IgD-negative memory B cell (primary cell): ENCODE measurements around the gene SHROOM2. TPM values are rescaled to one million over a fixed set of nuclear protein-coding genes. Genes with fewer than 3 reads are reported as not detected.

ENCODE experiments used
- H3K27ac Mint-ChIP-seq, 3 donors: one replicate each; pipeline ENCODE4 v1.8.0; 2020 to 2022; ENCODE audit warnings: mild to moderate bottlenecking in 3 of 3, mixed read lengths in 3 of 3, moderate library complexity in 1 of 3
- H3K27me3 Mint-ChIP-seq: one replicate; pipeline ENCODE4 v1.8.0; 2021; ENCODE audit warnings: mixed read lengths
- H3K36me3 Mint-ChIP-seq: one replicate; pipeline ENCODE4 v1.8.0; 2020; ENCODE audit warnings: mild to moderate bottlenecking, mixed read lengths
- H3K4me1 Mint-ChIP-seq, 3 donors: one replicate each; pipeline ENCODE4 v1.8.0; 2020 to 2022; ENCODE audit warnings: mixed read lengths in 3 of 3, mild to moderate bottlenecking in 1 of 3
- H3K4me3 Mint-ChIP-seq, 4 donors: one replicate each; pipeline ENCODE4 v1.8.0; 2020 to 2022; ENCODE audit warnings: mild to moderate bottlenecking in 4 of 4, mixed read lengths in 4 of 4, moderate library complexity in 3 of 4
- H3K9me3 Mint-ChIP-seq, 3 donors: one replicate each; pipeline ENCODE4 v1.8.0; 2020 to 2021; ENCODE audit warnings: mixed read lengths in 3 of 3, mild to moderate bottlenecking in 1 of 3
- polyA plus RNA-seq: library from polyadenylated mRNA; unstranded; fragments of 300-500 nt; fragmentation: Illumina TruSeq; gene quantifications from one replicate; pipeline ENCODE4 v1.2.3, GENCODE V29; 2021

The SHROOM2 gene
- not detected for polyA plus RNA-seq

- peaks cover 2% of the 10 kb centered on the region for H3K36me3 Mint-ChIP-seq
- peaks cover 35% of the 10 kb centered on the region for H3K27me3 Mint-ChIP-seq
- H3K27ac Mint-ChIP-seq, result no peak within 1 kb of the TSS
- H3K9me3 Mint-ChIP-seq, result peaks cover 0 to 2% (median 0%) of the 10 kb centered on the region in 3 donors
- H3K4me1 Mint-ChIP-seq, result peaks cover 0 to 2% (median 0%) of the 10 kb centered on the region in 3 donors
- H3K4me3 Mint-ChIP-seq, result peak within 1 kb of the TSS; percentile 30 to 86 (median 34)
These were observed at the start of gene SHROOM2 for GRCh38 chrX:9785944-9786797. SHROOM2 (plus strand) TSS chrX:9786429; CDS start chrX:9786546, 117 bp downstream.

GRCh38 chrX:9737363-9737762, 48.9 kb upstream of the SHROOM2 start:
- H3K4me3 Mint-ChIP-seq, result no peak overlapping the region
- no peaks in the 10 kb centered on the region for H3K4me1 Mint-ChIP-seq
- H3K27me3 Mint-ChIP-seq, result no peaks in the 10 kb centered on the region
- no peaks in the 10 kb centered on the region for H3K36me3 Mint-ChIP-seq
- no peak overlapping the region for H3K27ac Mint-ChIP-seq
- H3K9me3 Mint-ChIP-seq, result peaks cover 0 to 4% (median 0%) of the 10 kb centered on the region in 3 donors

- H3K27me3 Mint-ChIP-seq, result no peaks in the 10 kb centered on the region
- H3K4me3 Mint-ChIP-seq, result no peak overlapping the region
- H3K36me3 Mint-ChIP-seq, result no peaks in the 10 kb centered on the region
- peaks cover 0 to 4% (median 0%) of the 10 kb centered on the region in 3 donors for H3K9me3 Mint-ChIP-seq
- H3K27ac Mint-ChIP-seq, result peak overlapping the region in 1 of 3 donors; percentile 32
- H3K4me1 Mint-ChIP-seq, result no peaks in the 10 kb centered on the region
These were observed 48.1 kb upstream of the SHROOM2 start for GRCh38 chrX:9738151-9738550.

GRCh38 chrX:9739130-9739529, 47.1 kb upstream of the SHROOM2 start:
- Mint-ChIP-seq H3K27me3 (no peaks in the 10 kb centered on the region), H3K36me3 (no peaks in the 10 kb centered on the region), H3K4me3 (no peak overlapping the region), H3K9me3 (peaks cover 0 to 4% (median 0%) of the 10 kb centered on the region in 3 donors), H3K4me1 (no peaks in the 10 kb centered on the region), H3K27ac (peak overlapping the region in 1 of 3 donors; percentile 89)

- peaks cover 6% of the 10 kb centered on the region for H3K27me3 Mint-ChIP-seq
- H3K27ac Mint-ChIP-seq, result peak overlapping the region in 1 of 3 donors; percentile 24
- H3K9me3 Mint-ChIP-seq, result peaks cover 3 to 8% (median 6%) of the 10 kb centered on the region in 3 donors
- H3K4me1 Mint-ChIP-seq, result peaks cover 0 to 4% (median 4%) of the 10 kb centered on the region in 3 donors
- peak overlapping the region in 2 of 4 donors; percentile 24 to 83 for H3K4me3 Mint-ChIP-seq
- peaks cover 2% of the 10 kb centered on the region for H3K36me3 Mint-ChIP-seq
These were observed 40.7 kb upstream of the SHROOM2 start for GRCh38 chrX:9745417-9746115.

DNA sequence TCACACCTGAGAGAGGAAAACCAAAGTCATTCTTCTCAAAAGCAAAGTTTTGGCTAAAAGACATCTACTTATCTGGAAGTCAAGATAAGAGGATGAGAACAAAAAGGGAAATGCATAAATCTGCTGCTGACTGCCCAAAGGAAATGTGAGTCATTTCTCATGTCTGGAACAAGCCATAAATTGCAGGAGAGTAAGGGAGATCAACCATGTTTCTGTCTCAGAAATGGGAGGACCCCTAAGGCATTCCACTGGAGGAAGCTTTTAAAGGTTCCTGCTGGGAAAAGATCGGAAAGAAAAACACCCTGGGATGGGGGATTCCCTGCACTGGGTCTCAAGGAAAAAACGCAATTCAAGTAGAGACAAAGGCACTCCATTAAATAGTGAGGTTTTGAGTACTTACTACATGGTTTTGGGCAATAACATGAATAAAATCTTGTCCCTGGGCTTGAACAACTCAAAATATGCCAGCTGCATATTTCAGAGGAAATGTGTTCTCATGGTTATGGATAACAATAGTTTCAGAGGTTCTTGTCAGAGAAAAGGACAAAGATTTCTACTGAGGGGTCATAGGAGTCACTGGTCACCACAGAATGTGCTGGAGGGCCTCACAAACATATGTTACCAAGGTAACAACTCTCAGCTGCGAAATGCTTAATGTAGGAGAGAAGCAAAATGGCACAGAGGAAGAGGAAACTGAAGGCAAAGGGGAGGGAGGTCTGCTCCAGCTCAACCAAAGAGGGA, 39.9 kb upstream of the SHROOM2 start:
- Mint-ChIP-seq H3K27ac (peak overlapping the region in 1 of 3 donors; percentile 24), H3K27me3 (peaks cover 6% of the 10 kb centered on the region), H3K9me3 (peaks cover 3 to 8% (median 6%) of the 10 kb centered on the region in 3 donors), H3K36me3 (peaks cover 2% of the 10 kb centered on the region), H3K4me1 (peaks cover 0 to 4% (median 4%) of the 10 kb centered on the region in 3 donors), H3K4me3 (no peak overlapping the region)

DNA sequence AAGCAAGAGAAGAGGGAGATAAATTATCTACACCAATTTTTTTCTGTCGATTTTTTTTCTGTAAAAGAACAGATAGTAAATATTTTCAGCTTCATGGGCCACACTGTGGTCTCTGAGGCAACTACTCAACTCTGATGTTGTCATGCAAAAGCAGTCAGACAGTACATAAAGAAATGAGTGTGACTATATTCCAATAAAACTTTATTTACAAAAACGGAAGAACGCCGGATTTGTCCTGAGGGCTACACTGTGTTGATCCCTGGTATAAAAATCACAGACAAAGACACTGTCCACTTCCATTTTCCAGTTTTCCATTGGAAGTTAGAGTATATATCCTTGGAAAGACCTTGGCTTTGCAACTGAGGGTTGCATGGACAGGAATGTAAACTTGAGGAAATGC, 38.6 kb upstream of the SHROOM2 start:
- H3K4me3 Mint-ChIP-seq, result no peak overlapping the region
- no peak overlapping the region for H3K27ac Mint-ChIP-seq
- H3K36me3 Mint-ChIP-seq, result peaks cover 2% of the 10 kb centered on the region
- peaks cover 0 to 4% (median 4%) of the 10 kb centered on the region in 3 donors for H3K4me1 Mint-ChIP-seq
- H3K27me3 Mint-ChIP-seq, result peaks cover 6% of the 10 kb centered on the region
- H3K9me3 Mint-ChIP-seq, result peaks cover 3 to 8% (median 6%) of the 10 kb centered on the region in 3 donors

DNA sequence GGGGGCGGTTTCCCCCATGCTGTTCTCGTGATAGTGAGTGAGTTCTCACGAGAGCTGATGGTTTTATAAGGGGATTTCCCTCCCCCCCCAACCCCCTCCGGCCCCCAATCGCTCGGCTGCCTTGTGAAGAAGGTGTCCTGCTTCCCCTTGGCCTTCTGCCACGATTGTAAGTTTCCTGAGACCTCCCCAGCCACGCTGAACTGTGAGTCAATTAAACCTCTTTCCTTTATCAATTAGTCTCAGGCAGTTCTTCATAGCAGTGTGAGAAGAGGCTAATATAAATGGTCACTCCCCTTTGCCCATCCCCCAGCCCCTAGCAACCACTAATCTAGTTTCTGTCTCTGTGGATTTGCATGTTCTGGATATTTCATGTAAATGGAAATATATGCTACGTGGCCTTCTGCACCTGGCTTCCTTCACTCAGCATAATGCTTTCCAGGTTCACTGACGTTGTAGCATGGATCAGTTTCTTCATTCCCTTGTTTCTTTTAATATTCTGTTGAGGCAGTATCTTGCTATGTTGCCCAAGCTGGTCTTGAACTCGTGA, 37.0 kb upstream of the SHROOM2 start:
- Mint-ChIP-seq H3K27me3 (peaks cover 6% of the 10 kb centered on the region), H3K4me1 (peaks cover 0 to 4% (median 4%) of the 10 kb centered on the region in 3 donors), H3K36me3 (peaks cover 2% of the 10 kb centered on the region), H3K9me3 (peaks cover 3 to 8% (median 6%) of the 10 kb centered on the region in 3 donors), H3K27ac (no peak overlapping the region), H3K4me3 (peak overlapping the region in 1 of 4 donors; percentile 50)

DNA sequence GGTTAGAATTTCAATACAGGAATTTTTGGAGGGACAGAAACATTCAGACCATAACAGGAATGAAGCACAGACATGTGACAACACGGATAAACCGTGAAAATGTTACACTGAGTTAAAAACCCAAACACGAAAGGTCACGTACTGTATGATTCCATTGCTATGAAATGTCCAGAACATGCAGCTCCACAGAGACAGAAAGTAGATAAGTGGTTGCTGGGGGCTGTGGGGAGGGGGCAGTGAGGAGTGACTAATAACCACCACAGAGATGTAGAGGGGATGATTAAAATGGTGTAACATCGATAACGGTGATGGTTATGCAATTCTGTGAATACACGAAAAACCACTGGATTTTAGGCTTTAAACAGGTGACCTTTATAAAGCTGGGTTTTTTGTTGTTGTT, 28.9 kb upstream of the SHROOM2 start:
- H3K27me3 Mint-ChIP-seq, result peaks cover 2% of the 10 kb centered on the region
- no peak overlapping the region for H3K27ac Mint-ChIP-seq
- H3K36me3 Mint-ChIP-seq, result no peaks in the 10 kb centered on the region
- H3K4me1 Mint-ChIP-seq, result no peaks in the 10 kb centered on the region
- peaks cover 0 to 8% (median 7%) of the 10 kb centered on the region in 3 donors for H3K9me3 Mint-ChIP-seq
- no peak overlapping the region for H3K4me3 Mint-ChIP-seq

GRCh38 chrX:9758021-9758638, 28.1 kb upstream of the SHROOM2 start:
- Mint-ChIP-seq H3K4me3 (no peak overlapping the region), H3K9me3 (peaks cover 0 to 8% (median 7%) of the 10 kb centered on the region in 3 donors), H3K27me3 (peaks cover 3% of the 10 kb centered on the region), H3K27ac (no peak overlapping the region), H3K4me1 (no peaks in the 10 kb centered on the region), H3K36me3 (no peaks in the 10 kb centered on the region)

GRCh38 chrX:9759337-9759736, 26.9 kb upstream of the SHROOM2 start:
- H3K27me3 Mint-ChIP-seq, result peaks cover 6% of the 10 kb centered on the region
- no peak overlapping the region for H3K27ac Mint-ChIP-seq
- H3K36me3 Mint-ChIP-seq, result no peaks in the 10 kb centered on the region
- H3K4me3 Mint-ChIP-seq, result no peak overlapping the region
- H3K9me3 Mint-ChIP-seq, result peaks cover 0 to 8% (median 7%) of the 10 kb centered on the region in 3 donors
- H3K4me1 Mint-ChIP-seq, result no peaks in the 10 kb centered on the region

DNA sequence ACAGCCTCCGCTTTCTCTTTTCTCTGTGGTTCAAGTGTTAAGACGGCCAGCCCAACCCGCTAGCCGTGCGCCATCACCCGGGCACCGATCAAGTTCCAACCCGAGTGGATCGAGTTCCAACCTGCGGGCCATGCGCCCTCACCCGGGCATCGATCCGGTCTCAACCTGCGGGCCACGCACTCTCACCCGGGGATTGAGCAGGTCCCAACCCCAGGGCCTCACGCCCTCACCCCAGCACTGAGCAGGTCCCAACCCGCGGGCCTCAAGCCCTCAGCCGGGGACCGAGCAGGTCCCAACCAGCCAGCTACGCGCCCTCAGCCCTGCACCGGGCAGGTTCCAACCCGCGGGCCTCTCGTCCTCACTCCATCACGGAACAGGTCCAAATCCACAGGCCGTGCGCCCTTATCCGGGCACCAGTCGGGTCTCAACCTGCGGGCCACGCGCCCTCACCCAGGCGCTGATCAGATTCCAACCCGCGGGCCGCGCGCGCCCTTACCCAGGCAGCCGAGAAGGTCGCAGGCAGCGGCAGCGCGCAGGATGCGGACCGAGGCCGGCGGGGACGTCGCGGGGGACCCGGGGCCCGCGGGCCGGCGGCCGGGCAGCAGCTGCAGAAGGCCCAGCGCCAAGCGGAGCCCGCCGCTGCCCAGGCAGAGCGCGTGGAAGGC, 21.0 kb upstream of the SHROOM2 start:
- H3K9me3 Mint-ChIP-seq, result peaks cover 0 to 4% (median 0%) of the 10 kb centered on the region in 3 donors
- no peak overlapping the region for H3K4me3 Mint-ChIP-seq
- no peaks in the 10 kb centered on the region for H3K4me1 Mint-ChIP-seq
- no peak overlapping the region for H3K27ac Mint-ChIP-seq
- no peaks in the 10 kb centered on the region for H3K36me3 Mint-ChIP-seq
- peaks cover 17% of the 10 kb centered on the region for H3K27me3 Mint-ChIP-seq

DNA sequence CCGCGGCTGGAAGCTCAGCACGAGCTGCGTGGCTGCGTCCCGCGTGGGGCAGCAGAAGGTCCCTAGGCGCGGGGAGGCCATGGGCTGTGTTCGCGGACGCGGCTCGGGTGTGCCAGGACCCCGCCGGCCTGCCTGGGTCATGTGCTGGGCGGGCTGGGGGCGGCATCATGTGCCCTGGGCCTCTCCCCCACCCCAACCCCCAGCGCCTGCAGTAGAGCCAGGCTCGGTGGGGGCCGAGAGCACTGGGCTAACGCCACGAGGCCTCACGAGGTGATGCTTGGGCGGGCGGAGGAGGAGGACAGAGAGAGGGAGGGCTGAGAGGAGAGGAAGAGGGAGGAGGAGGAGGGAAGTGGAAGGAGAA, 20.5 kb upstream of the SHROOM2 start, which contains the start of gene GPR143:
Gene GPR143, minus strand, starts transcription at position 111 of the 361 bp plus-strand sequence. Its CDS starts 30 bp downstream, at position 81.
- Mint-ChIP-seq H3K9me3 (peaks cover 0 to 5% (median 0%) of the 10 kb centered on the region in 3 donors), H3K36me3 (no peaks in the 10 kb centered on the region), H3K4me1 (no peaks in the 10 kb centered on the region), H3K4me3 (no peak within 1 kb of the TSS), H3K27ac (no peak within 1 kb of the TSS), H3K27me3 (peaks cover 21% of the 10 kb centered on the region)
